H9 (cell line): ENCODE results near the gene CREB3L2. TPM values are rescaled to one million over a fixed set of nuclear protein-coding genes. Genes with fewer than 3 reads are reported as not detected.
A peak's percentile ranks its signal among the peaks of the same experiment; 100 is the strongest.

ENCODE experiments used
- DNase-seq: peaks from one replicate; pipeline ENCODE4 v3.0.0-alpha.2; 2017
- H2AFZ ChIP-seq: one replicate; pipeline ENCODE4 v1.6.1; 2013; ENCODE audit warnings: mild to moderate bottlenecking, low read length, control low read depth, moderate library complexity
- H2AK5ac ChIP-seq: 2 replicates; pipeline ENCODE4 v1.6.1; 2013; ENCODE audit warnings: low read length, control low read depth, mixed read lengths; ENCODE audit not compliant: insufficient read length
- H2BK120ac ChIP-seq: one replicate; pipeline ENCODE4 v1.6.1; 2013; ENCODE audit warnings: low read depth, mild to moderate bottlenecking, low read length, control low read depth, inconsistent platforms; ENCODE audit not compliant: poor library complexity, severe bottlenecking
- H2BK12ac ChIP-seq: 2 replicates; pipeline ENCODE4 v1.6.1; 2013; ENCODE audit warnings: low read length, control low read depth, mixed read lengths, low read depth; ENCODE audit not compliant: insufficient read length
- H2BK15ac ChIP-seq: 2 replicates; pipeline ENCODE4 v1.6.1; 2013; ENCODE audit warnings: low read depth, low read length, control low read depth
- H2BK20ac ChIP-seq: one replicate; pipeline ENCODE4 v1.6.1; 2013; ENCODE audit warnings: low read depth, mild to moderate bottlenecking, low read length, control low read depth, inconsistent platforms; ENCODE audit not compliant: poor library complexity, severe bottlenecking
- H2BK5ac ChIP-seq: 2 replicates; pipeline ENCODE4 v1.6.1; 2013; ENCODE audit warnings: low read length, control low read depth, mixed read lengths; ENCODE audit not compliant: insufficient read length
- H3K14ac ChIP-seq: 2 replicates; pipeline ENCODE4 v1.6.1; 2013; ENCODE audit warnings: low read length, control low read depth; ENCODE audit not compliant: insufficient read depth
- H3K18ac ChIP-seq: 2 replicates; pipeline ENCODE4 v1.6.1; 2013; ENCODE audit warnings: low read depth, mild to moderate bottlenecking, mixed read lengths, low read length, control low read depth; ENCODE audit not compliant: insufficient read length
- H3K23ac ChIP-seq: 2 replicates; pipeline ENCODE4 v1.6.1; 2013; ENCODE audit warnings: low read length, control low read depth, mixed read lengths, low read depth; ENCODE audit not compliant: insufficient read length
- H3K23me2 ChIP-seq: 2 replicates; pipeline ENCODE4 v1.6.1; 2013; ENCODE audit warnings: low read depth, mild to moderate bottlenecking, mixed read lengths, low read length, control low read depth; ENCODE audit not compliant: insufficient read length, poor library complexity, severe bottlenecking
- H3K27ac ChIP-seq: 2 replicates; pipeline ENCODE4 v1.5.1; 2013; ENCODE audit warnings: low read length, control low read depth, mixed read lengths, low read depth; ENCODE audit not compliant: insufficient read length
- H3K27me3 ChIP-seq: 2 replicates; pipeline ENCODE4 v1.6.1; 2013; ENCODE audit warnings: low read length, control low read depth, inconsistent platforms; ENCODE audit not compliant: insufficient read depth
- H3K4ac ChIP-seq: 2 replicates; pipeline ENCODE4 v1.6.1; 2013; ENCODE audit warnings: low read depth, mild to moderate bottlenecking, control low read depth, inconsistent platforms, low read length, moderate library complexity
- H3K4me1 ChIP-seq: 2 replicates; pipeline ENCODE4 v1.6.1; 2013; ENCODE audit warnings: low read length, control low read depth, inconsistent platforms; ENCODE audit not compliant: insufficient read depth
- H3K4me2 ChIP-seq: 2 replicates; pipeline ENCODE4 v1.6.1; 2013; ENCODE audit warnings: low read length, control low read depth, mixed read lengths; ENCODE audit not compliant: insufficient read length, insufficient read depth
- H3K56ac ChIP-seq: 2 replicates; pipeline ENCODE4 v1.6.1; 2013; ENCODE audit warnings: low read depth, mild to moderate bottlenecking, mixed read lengths, low read length, control low read depth; ENCODE audit not compliant: insufficient read length
- H3K79me1 ChIP-seq: 2 replicates; pipeline ENCODE4 v1.6.1; 2013; ENCODE audit warnings: low read depth, mild to moderate bottlenecking, moderate library complexity, low read length, control low read depth, inconsistent platforms; ENCODE audit not compliant: insufficient read depth, poor library complexity, severe bottlenecking
- H3K79me2 ChIP-seq: 2 replicates; pipeline ENCODE4 v1.6.1; 2013; ENCODE audit warnings: low read length, control low read depth, inconsistent platforms; ENCODE audit not compliant: insufficient read depth
- H3K9ac ChIP-seq: 2 replicates; pipeline ENCODE4 v1.6.1; 2013; ENCODE audit warnings: low read length, control low read depth, mixed read lengths; ENCODE audit not compliant: insufficient read length; ENCODE audit errors: extremely low read depth
- H3K9me3 ChIP-seq: one replicate; pipeline ENCODE4 v1.6.1; 2013; ENCODE audit warnings: low read depth, low read length, inconsistent platforms; ENCODE audit not compliant: control insufficient read depth
- H3T11ph ChIP-seq: one replicate; pipeline ENCODE4 v1.6.1; 2013; ENCODE audit warnings: mild to moderate bottlenecking, low read length, control low read depth, inconsistent platforms
- H4K20me1 ChIP-seq: one replicate; pipeline ENCODE4 v1.6.1; 2013; ENCODE audit not compliant: control insufficient read depth, insufficient read length, insufficient read depth
- H4K5ac ChIP-seq: 2 replicates; pipeline ENCODE4 v1.6.1; 2013; ENCODE audit warnings: low read depth, mild to moderate bottlenecking, mixed read lengths, low read length, control low read depth; ENCODE audit not compliant: insufficient read length
- H4K8ac ChIP-seq: replicated peaks from 2 replicates; pipeline ENCODE4 v1.6.1; 2013; ENCODE audit warnings: low read length, control low read depth, mixed read lengths, low read depth; ENCODE audit not compliant: insufficient read length
- H4K91ac ChIP-seq: 2 replicates; pipeline ENCODE4 v1.6.1; 2013; ENCODE audit warnings: low read depth, mild to moderate bottlenecking, moderate library complexity, mixed read lengths, low read length, control low read depth; ENCODE audit not compliant: insufficient read length
- H3K27ac Mint-ChIP-seq, 3 experiments: 2 replicates in 2 of 3; 3 replicates in 1 of 3; pipeline ENCODE4 v1.8.0; 2020 to 2021; ENCODE audit warnings: mixed read lengths in 3 of 3, mild to moderate bottlenecking in 1 of 3, moderate library complexity in 1 of 3
- H3K27me3 Mint-ChIP-seq: 2 replicates; pipeline ENCODE4 v1.8.0; 2021; ENCODE audit warnings: low read depth, mild to moderate bottlenecking, moderate library complexity, mixed read lengths
- H3K36me3 Mint-ChIP-seq, 3 experiments: 2 replicates in 2 of 3; 3 replicates in 1 of 3; pipeline ENCODE4 v1.8.0; 2020 to 2021; ENCODE audit warnings: low read depth in 3 of 3, mixed read lengths in 3 of 3; ENCODE audit not compliant: insufficient read depth in 1 of 3
- H3K4me1 Mint-ChIP-seq, 2 experiments: 2 replicates each; pipeline ENCODE4 v1.8.0; 2020; ENCODE audit warnings: mixed read lengths in 2 of 2
- H3K4me3 Mint-ChIP-seq, 2 experiments: 2 replicates in 1 of 2; 3 replicates in 1 of 2; pipeline ENCODE4 v1.8.0; 2020 to 2021; ENCODE audit warnings: mild to moderate bottlenecking in 2 of 2, mixed read lengths in 2 of 2, moderate library complexity in 1 of 2
- H3K9me3 Mint-ChIP-seq, 2 experiments: 2 replicates in 1 of 2; 3 replicates in 1 of 2; pipeline ENCODE4 v1.8.0; 2020; ENCODE audit warnings: mild to moderate bottlenecking in 2 of 2, mixed read lengths in 2 of 2, moderate library complexity in 1 of 2
- total RNA-seq: library from RNA; stranded (reverse); gene quantifications from 2 replicates; pipeline ENCODE4 v1.2.1, GENCODE V29; 2021
- TF ChIP-seq, protein P1 (sequence below): fragments of 200-600 bp; sonication (generic); conservative IDR thresholded peaks from 3 replicates; pipeline ENCODE4 v1.8.0; 2021; ENCODE audit warnings: antibody characterized with exemption, mild to moderate bottlenecking

The CREB3L2 gene
- total RNA-seq, 1 experiment from 2014 or later = 60.7 TPM

DNA sequence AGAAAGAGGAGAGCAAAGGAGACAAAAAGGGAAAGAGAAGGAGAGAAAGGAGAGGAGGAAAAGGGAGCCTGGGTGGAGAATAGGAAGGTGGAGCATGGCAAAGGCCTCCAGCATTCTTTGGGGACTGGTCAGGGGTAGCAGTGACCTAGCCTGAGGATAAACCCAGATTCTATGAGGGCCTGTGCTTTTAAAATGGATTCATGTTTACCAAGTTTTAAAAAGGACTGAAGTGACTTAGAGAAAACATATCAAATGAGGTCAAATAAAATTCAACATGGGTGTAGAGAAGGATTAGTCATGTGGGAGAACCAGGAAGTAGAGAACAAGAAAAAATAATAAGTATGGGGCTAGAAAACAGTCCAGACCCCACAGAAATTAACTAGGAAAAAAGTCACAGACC lies 20.7 kb downstream of the CREB3L2 start:
- Histone ChIP-seq H3K27me3 (no peaks in the 10 kb centered on the region), H3T11ph (no peak overlapping the region), H4K91ac (no peak overlapping the region), H3K9me3 (no peaks in the 10 kb centered on the region), H3K23me2 (no peaks in the 10 kb centered on the region), H3K18ac (no peak overlapping the region), H4K20me1 (peaks cover 2% of the 10 kb centered on the region), H2AFZ (no peak overlapping the region), H3K4me1 (peaks cover 5% of the 10 kb centered on the region; the same call in 1 of the 2 replicates), H3K14ac (no peak overlapping the region), H3K4ac (no peak overlapping the region), H2BK15ac (no peak overlapping the region), H4K8ac (no peak overlapping the region), H2BK5ac (no peak overlapping the region), H2BK20ac (no peak overlapping the region), H3K56ac (no peak overlapping the region), H3K23ac (no peak overlapping the region), H3K4me2 (no peak overlapping the region), H2AK5ac (no peak overlapping the region), H3K9ac (no peak overlapping the region), H3K79me1 (peaks cover 8% of the 10 kb centered on the region), H2BK12ac (no peak overlapping the region), H4K5ac (no peak overlapping the region), H2BK120ac (no peak overlapping the region), H3K27ac (no peak overlapping the region), H3K79me2 (peaks cover 13% of the 10 kb centered on the region; the same call in 1 of the 2 replicates)
- H3K27ac Mint-ChIP-seq = peak overlapping the region in 2 of 3 experiments; percentile 11 to 79; a peak in 4 of 7 replicates
- no peak for DNase-seq
- TF ChIP-seq, protein P1, sequence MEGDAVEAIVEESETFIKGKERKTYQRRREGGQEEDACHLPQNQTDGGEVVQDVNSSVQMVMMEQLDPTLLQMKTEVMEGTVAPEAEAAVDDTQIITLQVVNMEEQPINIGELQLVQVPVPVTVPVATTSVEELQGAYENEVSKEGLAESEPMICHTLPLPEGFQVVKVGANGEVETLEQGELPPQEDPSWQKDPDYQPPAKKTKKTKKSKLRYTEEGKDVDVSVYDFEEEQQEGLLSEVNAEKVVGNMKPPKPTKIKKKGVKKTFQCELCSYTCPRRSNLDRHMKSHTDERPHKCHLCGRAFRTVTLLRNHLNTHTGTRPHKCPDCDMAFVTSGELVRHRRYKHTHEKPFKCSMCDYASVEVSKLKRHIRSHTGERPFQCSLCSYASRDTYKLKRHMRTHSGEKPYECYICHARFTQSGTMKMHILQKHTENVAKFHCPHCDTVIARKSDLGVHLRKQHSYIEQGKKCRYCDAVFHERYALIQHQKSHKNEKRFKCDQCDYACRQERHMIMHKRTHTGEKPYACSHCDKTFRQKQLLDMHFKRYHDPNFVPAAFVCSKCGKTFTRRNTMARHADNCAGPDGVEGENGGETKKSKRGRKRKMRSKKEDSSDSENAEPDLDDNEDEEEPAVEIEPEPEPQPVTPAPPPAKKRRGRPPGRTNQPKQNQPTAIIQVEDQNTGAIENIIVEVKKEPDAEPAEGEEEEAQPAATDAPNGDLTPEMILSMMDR = no peak
- peaks cover 0 to 10% of the 10 kb centered on the region in 2 experiments; a peak in 4 of 5 replicates for H3K9me3 Mint-ChIP-seq
- no peak overlapping the region for H3K4me3 Mint-ChIP-seq
- peaks cover 39 to 55% of the 10 kb centered on the region in 2 experiments for H3K4me1 Mint-ChIP-seq
- H3K36me3 Mint-ChIP-seq = peaks cover 25 to 39% (median 32%) of the 10 kb centered on the region in 3 experiments
- no peaks in the 10 kb centered on the region for H3K27me3 Mint-ChIP-seq
